ENCODE measurements around the gene CYBC1.

DNA sequence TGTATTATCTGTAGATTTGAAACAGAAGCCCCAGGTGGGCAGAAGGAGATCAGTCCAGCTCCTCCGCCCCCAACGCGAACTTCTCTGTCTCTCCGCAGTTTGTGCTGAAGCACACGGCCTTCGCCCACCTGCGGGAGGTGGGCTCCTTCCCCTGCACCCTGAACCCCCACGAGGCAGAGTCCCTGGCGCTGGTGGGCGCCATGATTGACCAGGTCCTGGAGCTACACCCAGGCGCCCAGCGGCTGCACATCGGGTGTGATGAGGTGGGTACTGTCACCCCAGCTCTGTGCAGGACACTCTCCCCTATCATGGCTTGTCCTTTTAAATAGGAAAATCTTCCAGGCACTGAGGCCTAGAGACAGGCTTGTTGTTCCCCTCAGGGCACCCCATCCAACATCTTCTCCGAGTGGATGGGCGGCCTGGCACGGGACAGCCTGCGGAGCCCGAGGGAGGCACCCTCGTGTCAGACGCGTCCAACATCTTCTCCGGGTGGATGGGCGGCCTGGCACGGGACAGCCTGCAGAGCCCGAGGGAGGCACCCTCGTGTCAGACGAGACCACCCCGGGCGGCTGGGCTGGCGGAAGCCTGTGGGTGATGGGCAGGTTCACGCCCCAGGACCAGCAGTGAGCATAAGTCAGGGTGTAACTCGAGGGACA lies 16.9 kb downstream of the CYBC1 start:
- no peak for TF ChIP-seq POLR2A (IDR thresholded peaks at IDR 0.05)
- TF ChIP-seq, protein P1, sequence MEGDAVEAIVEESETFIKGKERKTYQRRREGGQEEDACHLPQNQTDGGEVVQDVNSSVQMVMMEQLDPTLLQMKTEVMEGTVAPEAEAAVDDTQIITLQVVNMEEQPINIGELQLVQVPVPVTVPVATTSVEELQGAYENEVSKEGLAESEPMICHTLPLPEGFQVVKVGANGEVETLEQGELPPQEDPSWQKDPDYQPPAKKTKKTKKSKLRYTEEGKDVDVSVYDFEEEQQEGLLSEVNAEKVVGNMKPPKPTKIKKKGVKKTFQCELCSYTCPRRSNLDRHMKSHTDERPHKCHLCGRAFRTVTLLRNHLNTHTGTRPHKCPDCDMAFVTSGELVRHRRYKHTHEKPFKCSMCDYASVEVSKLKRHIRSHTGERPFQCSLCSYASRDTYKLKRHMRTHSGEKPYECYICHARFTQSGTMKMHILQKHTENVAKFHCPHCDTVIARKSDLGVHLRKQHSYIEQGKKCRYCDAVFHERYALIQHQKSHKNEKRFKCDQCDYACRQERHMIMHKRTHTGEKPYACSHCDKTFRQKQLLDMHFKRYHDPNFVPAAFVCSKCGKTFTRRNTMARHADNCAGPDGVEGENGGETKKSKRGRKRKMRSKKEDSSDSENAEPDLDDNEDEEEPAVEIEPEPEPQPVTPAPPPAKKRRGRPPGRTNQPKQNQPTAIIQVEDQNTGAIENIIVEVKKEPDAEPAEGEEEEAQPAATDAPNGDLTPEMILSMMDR (IDR thresholded peaks at IDR 0.05) = no peak

Measured in testis (tissue), 2 donors.